Measurements from ENCODE around the gene COL4A1. TPM values are rescaled to one million over a fixed set of nuclear protein-coding genes. Genes with fewer than 3 reads are reported as not detected.
A peak's percentile ranks its signal among the peaks of the same experiment; 100 is the strongest.

Gene COL4A1
- total and polyA plus RNA-seq, 2 of the 13 experiments (the other 11 are each of a cell fraction or from before 2014, with no cell fraction given) = not detected

GRCh38 chr13:110116072-110116487 lies 190.9 kb downstream of the COL4A1 start (continued):
- no peak for TF ChIP-seq STAT6 (CRISPR knock-in tag; IDR thresholded peaks at IDR 0.05; ENCODE audit: borderline replicate concordance)
- peak; percentile 40; the same call in 1 of the 2 replicates for TF ChIP-seq CEBPB (IDR thresholded peaks at IDR 0.05; ENCODE audit: borderline replicate concordance, low read depth, low read length)
- peak; percentile 95 for TF ChIP-seq ZBTB33 (CRISPR knock-in tag; IDR thresholded peaks at IDR 0.05)
- no peak for TF ChIP-seq ARID3A (IDR thresholded peaks at IDR 0.05; ENCODE audit: low read depth, low read length)
- TF ChIP-seq ZNF143 (CRISPR knock-in tag; IDR thresholded peaks at IDR 0.05) = no peak
- TF ChIP-seq FOXP1 (IDR thresholded peaks at IDR 0.05) = no peak
- TF ChIP-seq FOXP1 (CRISPR knock-in tag; IDR thresholded peaks at IDR 0.05) = no peak
- no peak for TF ChIP-seq SRY (CRISPR knock-in tag; IDR thresholded peaks at IDR 0.05)
- TF ChIP-seq ZNF558 (CRISPR knock-in tag; IDR thresholded peaks at IDR 0.05; ENCODE audit: borderline replicate concordance) = no peak
- TF ChIP-seq RAD21 (CRISPR knock-in tag; IDR thresholded peaks at IDR 0.05) = 0 out of 2 replicates have a peak, but pooled peaks have one; percentile 10
- no peak for TF ChIP-seq KLF13 (CRISPR knock-in tag; IDR thresholded peaks at IDR 0.05)
- no peak for TF ChIP-seq ZNF343 (CRISPR knock-in tag; IDR thresholded peaks at IDR 0.05)
- peak; percentile 54 for TF ChIP-seq STAG1 (CRISPR knock-in tag; IDR thresholded peaks at IDR 0.05)
- TF ChIP-seq SMAD9 (CRISPR knock-in tag; IDR thresholded peaks at IDR 0.05) = no peak
- peak; percentile 75 for TF ChIP-seq CTCF (CRISPR knock-in tag; IDR thresholded peaks at IDR 0.05)
